Activated T-helper 1 cell treated with Interleukin-2 at 50 U/mL for 16 hours (primary cell): ENCODE measurements around the gene RARA.

Source experiments
- DNase-seq: peaks from one replicate; pipeline ENCODE4 v3.0.0-alpha.2; 2020; ENCODE audit warnings: low read depth

RARA gene

DNA sequence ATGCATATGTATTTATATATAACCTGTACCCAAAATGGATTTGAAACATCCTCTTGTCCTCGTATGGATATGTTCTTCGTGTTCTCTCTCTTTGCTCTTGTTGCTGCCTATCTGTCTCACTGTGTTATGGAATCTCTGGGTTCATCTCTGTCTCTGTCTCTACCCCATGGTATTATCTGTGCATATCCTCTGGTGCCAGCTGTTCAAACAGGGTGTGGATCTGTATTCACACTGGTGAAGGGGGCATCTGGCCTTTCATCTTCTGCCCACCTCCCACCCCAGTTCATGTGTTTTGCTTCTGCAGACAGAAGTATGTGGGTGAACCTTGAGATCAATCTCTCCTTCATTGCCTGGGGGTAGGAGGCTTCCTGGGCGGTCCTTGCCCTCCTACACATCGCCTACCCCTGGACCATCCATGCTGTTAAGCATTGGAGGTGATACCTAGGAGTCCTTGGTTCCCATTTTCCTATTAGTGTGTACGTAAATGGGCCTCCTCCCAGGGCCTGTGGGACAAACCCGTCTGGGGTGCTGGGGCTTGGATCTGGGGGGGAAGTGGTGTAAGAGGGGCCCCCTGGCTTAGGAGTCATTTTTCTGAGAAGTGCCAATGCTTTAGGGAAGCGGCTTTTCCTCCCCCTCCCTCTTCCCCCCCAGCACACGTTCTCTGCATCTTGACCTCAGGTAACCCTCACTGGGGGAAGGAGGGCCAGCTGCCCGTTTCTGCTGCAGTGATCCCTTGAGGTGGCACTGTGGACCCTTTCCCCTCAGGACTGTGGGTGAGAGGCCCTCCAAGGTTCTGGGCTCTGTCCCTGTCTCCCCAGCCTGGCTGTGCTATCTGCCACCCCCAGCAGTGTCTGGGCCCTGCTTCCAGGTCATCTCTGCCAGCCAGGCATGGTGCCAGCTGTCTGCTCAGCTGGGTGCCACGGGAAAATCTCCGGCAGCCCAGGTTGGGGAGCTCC is 21.1 kb downstream of the RARA start:
- DNase-seq: no peak

DNA sequence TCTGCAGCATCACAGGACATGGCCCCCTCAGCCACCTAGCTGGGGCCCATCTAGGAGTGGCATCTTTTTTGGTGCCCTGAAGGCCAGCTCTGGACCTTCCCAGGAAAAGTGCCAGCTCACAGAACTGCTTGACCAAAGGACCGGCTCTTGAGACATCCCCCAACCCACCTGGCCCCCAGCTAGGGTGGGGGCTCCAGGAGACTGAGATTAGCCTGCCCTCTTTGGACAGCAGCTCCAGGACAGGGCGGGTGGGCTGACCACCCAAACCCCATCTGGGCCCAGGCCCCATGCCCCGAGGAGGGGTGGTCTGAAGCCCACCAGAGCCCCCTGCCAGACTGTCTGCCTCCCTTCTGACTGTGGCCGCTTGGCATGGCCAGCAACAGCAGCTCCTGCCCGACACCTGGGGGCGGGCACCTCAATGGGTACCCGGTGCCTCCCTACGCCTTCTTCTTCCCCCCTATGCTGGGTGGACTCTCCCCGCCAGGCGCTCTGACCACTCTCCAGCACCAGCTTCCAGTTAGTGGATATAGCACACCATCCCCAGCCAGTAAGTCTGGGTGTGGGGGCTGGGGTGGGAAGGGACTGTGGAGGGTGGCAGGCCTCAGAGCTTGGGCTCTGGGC is 22.0 kb downstream of the RARA start:
- DNase-seq: no peak

DNA sequence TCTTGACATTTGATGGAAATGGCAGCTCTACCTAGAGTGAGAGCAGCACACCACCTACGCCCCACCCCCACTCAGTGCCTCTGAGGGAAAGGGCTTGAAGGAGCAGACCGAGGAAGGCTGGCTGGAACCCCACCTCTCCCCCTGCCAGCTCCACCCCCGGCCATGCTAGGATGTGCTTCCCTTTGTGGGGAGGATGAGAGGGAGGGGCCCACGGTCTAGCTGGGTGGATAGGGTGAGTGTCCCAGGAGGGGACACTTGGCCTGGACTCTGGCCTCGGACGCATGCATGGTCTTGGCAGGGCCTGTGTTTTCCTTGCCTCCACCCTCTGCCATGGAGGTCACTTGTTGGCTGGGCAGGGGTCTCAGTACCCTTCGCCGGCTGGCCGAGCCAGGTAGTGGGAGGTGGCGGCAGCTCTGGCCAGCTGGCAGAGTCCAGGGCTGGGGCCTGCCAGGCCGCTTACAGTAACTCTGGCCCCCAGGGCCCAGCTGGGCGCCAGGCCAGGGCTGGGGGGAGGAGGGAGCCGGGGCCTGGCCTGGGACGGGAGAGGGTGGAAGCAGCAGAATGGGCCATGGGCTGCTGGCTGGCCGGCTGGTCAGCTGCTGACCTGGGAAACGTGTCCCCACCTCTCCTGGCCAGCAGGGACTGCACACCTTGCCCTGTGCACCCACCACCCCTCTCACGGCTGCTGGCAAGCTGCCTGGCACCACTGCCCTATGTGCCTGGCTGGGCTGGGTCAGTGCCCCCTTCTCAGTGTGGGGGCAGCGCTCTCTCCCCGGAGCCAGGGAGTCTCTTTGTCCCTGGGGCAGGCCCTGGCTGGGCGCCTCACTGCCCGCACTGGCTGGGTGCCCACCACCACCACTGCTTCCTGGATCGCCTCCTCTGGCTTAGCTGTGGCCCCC is 23.0 kb downstream of the RARA start:
- no peak for DNase-seq

DNA sequence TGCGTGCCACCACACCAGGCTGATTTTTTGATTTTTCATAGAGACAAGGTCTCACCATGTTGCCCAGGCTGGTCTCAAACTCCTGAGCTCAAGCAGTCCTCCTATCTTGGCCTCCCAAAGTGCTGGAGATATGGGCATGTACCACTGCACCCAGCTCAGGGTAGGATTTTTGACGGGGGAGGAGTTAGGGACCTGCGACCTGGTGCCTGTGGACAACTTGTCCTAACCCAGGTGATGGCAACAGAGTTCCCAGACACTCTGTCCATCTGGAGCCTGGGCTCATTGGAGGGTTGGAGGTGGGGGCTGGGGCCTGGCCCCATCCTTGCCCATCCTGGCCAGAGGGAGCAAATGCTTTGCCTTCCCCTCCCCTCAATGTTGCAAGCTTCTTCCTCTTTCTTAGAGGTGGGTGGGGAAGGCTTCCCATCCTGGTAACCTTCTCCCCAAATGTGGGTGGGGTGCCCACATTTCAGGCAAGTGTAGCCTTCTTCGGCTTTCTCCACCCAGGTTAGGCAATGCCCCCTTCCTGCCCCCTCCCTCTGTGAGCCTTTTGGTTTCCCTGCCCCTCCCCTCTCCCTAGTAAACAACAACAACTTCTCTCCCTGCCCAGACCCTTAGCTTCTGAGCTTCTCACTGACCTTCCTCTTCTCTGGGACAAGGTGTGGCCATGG is 24.9 kb downstream of the RARA start:
- DNase-seq: no peak

DNA sequence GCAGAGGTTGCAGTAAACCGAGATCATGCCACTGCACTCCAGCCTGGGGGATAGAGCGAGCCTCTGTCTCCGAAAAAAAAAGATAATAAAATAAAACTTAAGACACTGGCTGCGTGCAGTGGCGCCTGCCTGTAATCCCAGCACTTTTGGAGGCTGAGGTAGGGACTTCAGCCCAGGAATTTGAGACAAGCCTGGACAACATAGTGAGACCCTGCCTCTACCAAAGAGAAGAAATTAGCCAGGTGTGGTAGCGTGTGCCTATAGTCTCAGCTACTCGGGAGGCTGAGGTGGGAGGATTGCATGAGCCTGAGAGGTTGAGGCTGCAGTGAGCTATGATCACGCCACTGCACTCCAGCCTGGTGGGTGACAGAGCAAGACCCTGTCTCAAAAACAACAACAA is 26.6 kb downstream of the RARA start:
- DNase-seq: no peak

DNA sequence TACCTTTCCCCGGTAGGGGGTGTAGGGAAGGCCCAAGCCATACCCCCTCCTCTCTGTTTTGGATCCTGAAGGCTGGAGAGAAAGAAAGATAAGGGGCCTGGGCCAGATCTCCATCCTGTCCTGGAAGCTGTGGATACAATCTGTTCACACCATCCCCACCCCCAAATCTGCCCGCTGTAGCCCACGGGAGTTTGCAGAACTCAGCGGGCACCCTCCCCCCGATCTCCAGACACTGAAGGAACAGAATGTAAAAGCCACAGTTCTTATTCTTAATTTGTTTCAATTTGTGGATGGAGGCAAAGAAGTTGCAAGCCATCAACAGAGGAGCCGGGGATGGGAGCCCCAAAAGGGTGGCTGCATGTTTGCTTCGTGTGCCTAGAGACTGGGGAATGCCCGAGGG is 28.4 kb downstream of the RARA start:
- no peak for DNase-seq

DNA sequence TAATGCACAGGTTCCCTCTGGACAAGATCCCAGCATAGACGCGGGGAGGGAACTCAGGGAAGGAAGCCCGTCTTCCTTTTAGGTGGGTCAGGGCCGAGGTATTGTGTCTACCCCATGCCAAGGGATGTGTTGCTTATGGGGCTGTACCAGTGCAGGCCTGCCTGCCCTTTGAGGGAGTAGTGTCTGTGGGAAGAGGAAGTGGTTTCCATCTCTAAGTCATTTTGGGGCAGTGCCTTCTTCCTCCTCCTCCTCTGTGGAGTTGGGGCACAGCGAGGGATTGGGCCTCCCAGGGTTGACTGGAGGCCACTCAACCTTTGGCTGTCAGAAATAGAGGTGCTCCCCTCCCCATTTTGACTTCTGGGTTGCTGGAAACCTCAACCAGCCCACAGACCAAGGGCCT is 29.1 kb downstream of the RARA start:
- DNase-seq: no peak

DNA sequence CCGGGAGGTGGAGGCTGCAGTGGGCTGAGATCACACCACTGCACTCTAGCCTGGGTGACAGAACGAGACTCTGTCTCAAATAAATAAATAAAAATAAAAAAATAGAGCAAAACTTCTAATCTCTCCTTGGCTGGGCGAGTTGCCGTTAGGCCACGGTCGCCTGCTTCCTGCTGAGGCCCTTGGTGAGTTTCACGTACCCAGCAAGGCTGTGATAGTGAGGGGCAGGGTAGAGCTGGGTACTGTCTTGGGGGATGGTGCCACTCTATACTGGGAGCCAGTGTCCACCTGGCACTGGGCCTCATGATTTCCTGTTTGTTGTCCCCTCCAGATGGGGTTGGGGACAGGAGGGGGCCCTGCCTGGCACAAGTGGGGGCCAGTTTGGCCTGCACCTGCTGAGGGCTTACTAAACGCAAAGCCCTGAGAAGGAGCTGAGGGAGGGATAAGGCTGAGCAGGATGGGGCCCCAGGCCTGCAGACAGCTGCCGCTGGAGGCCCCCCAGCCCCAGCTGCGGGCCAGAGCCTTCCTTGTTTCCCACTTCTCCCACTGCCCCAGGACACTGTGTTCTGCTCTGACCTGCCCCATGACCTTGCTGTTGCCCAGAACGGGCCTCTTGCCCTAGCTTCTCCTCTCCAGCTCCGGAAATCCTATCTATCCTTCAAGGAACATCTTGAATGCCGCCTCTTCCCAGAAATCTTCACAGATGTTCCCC is 30.1 kb downstream of the RARA start:
- no peak for DNase-seq

DNA sequence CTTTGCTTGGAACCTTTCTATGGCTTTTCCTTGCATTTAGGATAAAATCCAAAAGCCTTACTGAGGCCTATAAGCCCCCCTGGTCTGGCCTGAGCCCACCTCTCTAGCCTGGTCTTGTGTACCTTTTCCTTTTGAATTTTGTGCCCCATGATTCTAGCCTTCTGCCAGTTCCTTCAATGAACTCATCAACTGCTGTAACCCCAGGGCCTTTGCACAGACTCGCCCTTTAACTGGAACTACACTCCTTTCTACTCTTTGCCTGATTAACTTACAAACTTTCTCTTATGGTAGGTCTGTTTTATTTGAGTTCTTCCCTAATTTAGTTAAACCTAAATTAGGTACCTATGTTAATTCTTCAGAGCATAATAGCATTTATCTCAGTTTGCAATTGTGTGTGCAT is 31.3 kb downstream of the RARA start:
- no peak for DNase-seq

DNA sequence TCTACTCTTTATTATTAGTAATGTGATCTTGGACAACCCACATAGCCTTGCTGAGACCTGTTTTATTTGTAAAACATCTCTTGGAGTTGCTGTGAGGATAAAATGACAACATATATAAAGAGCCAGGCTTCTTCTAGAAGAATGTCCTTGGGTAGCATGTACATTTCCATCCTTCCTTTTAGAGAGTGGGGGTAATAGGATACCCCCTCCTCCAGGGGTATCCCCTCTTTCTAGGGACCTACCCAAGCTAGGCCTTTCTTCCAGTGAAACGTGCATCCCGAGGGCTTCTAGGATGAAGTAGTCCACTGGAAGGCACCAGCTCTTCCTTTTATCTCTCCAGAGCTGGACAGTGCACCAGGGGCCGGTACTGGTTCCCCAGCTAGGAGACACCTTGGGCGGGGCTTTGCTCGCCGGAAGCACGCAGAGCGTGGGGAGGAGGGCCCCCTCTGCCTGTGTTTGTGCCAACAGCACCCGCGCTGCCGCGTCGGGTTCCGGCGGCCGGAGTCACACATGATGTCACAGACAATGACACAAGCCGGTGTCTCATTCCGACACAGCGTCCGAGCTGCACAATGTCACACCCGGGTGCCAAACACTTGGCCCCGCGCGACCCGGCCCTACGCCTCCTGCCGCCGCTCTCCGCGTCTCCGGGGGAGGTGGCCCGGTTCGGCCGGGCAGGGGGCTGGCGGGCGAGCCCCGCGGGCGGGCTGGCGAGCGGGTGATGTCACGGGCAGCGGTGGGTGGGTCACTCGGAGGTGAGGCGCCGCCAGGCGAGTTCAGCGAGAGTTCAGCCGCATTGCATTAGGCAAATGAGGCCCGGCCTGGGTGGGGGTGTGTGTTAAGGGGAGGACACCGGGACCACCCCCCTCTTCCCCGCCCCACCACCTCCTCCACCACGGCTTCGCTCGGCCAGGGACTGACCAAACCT is 32.2 kb downstream of the RARA start:
- peak; percentile 77 for DNase-seq

DNA sequence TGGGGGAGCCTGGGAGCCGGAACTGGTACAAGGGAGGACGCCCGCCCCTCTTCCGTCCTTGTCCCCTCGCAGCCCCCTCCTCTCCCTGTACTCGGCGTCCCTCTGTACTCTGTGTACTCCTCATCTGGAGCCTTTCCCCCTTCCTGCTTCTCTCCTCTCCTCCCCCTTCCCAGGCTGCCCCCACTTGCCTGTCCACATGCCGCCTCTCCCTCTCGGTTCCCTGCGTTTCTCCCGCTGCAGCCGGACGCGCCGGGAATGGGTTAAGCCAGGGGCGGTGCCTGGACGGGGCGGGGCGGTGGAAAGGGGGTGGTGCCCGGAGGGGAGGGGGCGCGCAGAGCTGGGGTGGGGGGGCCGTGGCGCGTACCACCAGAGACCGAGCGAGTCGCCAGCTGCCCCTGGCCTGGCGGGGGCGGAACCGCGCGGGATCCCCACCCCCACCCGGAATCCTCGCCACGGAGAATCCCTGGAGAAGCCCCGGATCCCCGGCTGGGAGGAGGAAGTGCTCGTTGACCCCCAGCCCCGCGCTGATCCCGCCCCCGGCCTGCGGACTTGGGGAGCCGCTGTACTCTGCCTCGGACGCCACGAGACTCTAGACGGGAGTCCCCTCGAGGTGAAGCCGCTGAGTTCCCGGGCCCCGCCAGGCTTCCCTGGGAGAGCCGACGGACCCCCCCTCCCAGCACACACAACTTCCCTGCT is 33.0 kb downstream of the RARA start:
- DNase-seq: no peak

DNA sequence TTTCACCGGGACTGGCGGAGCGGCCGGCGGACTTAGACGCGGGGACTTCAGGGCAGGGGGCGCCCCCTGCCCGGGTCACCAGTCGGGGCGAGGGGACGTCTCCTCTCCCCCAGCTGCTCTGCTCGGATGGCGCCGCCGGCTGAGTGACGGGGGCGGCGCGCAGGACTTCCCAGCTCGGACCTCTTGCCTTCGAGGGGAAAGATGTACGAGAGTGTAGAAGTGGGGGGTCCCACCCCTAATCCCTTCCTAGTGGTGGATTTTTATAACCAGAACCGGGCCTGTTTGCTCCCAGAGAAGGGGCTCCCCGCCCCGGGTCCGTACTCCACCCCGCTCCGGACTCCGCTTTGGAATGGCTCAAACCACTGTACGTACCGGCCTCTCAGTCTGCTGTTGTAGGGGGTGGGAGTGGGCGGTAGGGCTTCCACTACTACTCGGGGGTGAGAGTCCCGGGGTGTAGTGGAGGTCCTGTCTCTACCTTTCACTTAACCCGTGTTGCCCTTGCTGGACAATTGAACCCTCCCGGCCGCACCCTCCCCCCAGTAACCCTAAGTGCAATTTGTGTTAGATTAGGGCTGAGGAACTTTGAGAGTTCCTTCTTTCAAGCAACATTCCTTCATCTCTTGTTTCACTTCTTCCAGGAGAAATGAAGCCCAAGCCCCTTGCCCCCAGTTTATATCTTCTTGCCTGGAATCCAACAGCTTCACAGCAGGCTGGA is 33.7 kb downstream of the RARA start:
- DNase-seq: no peak

DNA sequence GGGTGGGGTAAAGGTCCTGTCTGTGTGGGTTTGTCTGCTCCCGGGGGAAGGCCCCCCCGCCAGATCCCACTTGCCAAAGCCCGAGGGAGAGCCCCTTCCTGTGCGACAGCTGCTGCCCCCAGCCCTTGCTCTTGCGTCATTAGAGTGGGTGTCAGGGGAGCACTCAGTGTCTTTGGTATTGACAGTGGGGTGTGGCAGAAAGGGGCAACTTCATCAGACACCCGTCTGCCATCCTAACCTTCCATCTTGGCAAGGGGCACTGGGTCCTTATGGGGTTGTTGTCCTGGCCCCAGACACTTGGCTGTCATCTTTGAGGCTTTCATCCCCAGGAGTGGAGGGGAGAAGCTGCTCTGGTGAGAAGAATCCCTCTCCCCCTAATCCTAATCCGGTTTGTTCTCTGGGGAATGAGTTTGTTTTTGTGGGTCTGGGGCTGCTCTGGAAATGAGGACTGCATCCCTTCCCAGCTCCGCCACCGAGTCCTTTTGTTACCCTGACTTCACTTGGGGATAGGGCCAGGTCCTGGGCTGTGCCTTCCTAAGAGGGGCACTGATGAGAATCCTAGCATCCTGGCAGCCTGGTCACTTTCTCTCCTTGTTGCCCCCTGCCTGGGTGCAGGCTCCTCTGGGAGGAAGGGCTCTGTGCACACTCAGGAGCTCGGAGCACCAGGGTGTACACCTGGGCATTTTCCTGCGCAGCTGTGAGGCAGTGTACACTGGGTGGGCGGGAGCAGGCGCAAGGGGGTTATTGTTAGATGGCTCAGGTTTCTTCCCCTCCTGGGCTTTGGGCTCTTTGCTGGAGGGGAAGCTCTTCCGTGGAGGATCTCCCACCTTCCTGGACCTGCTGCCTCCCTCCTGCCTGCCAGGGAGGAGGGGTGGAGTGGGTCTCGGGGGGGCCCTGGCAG is 34.5 kb downstream of the RARA start:
- DNase-seq: no peak

DNA sequence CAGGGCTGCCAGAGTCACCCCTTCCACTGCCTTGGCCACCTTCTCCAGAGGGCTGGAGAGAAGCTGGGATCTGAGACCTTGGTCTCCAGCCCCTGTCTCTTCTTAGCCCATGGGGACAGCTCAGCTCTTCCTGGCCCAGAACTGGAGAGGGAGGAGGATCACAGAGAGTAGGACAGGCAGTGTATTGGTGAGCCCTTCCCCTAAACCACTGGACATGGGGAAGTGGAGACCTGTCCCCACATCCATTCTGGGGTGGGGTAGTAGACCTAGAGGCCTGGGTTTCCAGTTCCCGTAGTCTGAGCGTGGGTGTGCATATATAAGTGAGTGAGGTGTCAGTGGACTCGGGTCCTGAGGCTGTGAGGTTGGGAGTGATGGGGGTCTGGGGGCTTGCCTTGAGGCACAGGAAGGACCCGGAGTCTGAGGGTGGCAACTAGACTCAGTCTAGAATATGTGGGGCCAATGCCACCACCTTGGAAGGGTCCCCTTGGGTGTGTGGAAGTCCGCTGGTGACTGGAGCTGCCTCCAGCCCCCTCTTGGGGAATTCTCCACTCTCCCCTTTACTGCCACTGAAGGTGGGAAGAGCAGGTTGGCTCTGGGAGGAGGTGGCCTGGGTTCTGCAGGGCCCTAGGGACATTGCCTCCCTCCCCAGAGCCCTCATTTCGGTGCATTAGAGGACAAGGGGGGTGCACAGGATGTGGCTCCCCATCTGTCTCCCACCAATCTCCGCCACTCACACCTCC is 35.6 kb downstream of the RARA start:
- no peak for DNase-seq

DNA sequence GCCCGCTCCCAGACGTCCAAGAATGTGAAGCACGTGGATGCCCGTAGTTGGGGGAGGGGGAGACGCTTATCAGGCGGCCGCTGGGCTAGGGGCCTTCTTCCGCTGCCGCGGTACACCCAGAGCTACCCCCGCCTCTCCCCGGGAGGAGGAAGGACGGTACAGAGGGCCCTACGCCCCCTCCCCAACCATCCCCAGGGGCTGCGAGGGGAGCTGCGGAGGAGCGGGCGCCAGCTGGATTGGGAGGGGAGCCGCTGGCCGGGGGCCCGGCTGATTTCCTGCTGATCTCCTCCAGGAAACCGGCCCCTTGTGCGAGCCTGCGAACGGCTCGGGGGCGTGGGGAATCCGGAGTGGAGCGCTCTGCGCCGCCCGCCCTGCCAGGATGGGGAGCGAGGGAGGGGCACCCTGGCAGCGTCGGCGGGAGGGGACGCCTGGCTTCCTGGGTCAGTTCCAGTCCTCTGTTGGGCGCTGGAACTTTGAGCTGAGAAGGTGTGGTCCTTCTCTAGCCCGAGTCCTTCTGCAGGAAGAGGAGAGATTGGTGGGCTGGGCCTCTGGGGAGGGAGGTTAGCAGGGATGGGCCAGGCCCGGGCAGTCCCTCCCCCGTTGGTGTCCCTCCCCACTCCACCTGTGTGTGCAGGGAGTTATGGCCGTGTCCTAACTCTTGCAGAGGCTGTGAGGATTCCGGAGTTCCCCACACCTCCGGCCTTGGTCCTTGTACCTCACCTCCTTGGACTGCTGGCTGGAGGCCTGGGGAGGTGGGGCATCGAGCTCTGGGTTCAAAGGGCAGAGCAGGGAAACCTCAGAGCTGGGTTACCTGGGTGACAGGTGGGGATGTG is 36.4 kb downstream of the RARA start:
- DNase-seq: no peak
